A673 (cell line): ENCODE data around the gene ARHGEF7.

Source experiments
- CTCF ChIP-seq: fragments of 300-800, 200-600 bp; sonication (generic); conservative IDR thresholded peaks from 2 replicates; pipeline ENCODE4 v1.5.1; 2017; ENCODE audit warnings: low read depth, mild to moderate bottlenecking, antibody characterized with exemption, low read length, moderate library complexity, mixed read lengths
- EZH2 ChIP-seq: fragments of 200-600 bp; sonication (generic); IDR thresholded peaks from 2 replicates; pipeline ENCODE4 v1.6.1; 2017; ENCODE audit warnings: borderline replicate concordance, low read depth, mild to moderate bottlenecking, mixed read lengths, antibody characterized with exemption, low read length; ENCODE audit not compliant: poor library complexity, severe bottlenecking

GRCh38 chr13:111263566-111263965 is 148.5 kb downstream of the ARHGEF7 start:
- TF ChIP-seq CTCF (no peak), EZH2 (no peak)
